Measurements from ENCODE around the gene VGLL4.

DNA sequence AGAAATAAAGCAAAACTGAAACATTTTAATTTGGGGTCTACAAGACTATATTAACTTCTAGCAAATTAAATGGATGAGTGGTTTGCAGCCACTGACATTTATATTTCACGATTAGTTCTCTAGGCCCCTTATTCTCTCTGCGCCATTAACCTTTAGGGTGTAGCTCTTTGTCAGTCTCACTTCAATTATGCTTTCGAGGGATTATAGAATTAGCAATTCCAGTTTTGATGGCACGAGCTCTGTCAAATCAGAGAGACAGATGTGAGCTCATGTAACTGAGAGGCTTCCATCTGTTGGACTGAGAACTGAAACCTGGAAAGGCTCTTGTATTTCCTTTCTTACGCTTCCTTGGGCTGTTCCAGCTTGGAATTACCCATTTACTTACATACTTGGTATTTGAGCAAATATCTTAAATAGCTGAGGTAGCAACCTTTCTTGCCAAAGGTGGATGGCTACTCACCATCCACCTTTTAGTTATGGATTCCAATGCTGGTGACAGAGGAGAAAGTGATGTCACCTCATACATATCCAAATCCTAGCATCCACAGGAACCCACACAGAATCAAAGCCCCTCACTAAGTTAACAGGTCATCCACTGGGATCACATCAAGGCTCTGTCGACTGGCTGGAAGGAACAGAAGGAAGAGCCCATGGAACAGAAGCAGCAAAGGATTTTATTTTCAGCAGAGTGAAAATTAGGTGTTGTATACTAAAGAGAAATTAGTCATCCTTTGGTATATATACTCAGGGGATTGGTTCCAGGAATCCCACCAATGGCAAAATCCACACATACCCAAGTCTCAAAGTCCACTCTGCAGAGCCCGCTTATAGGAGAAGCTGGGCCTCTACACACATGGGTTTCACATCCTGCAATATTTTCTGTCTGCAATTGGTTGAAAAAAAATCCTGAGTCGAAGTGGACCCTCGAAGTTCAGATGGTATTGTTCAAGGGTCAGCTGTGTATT is 20.8 kb downstream of the VGLL4 start:
- TF ChIP-seq CTCF (conservative IDR thresholded peaks at IDR 0.05; ENCODE audit: low read depth, low read length) (no peak), EZH2phosphoT487 (IDR thresholded peaks at IDR 0.05; ENCODE audit: borderline replicate concordance, low read length) (no peak)

All from PC-3 (cell line).